DOHH2 (cell line): ENCODE data around the gene ARIH1.
"Not testable (repeated sequence)": the region's sequence is repeated elsewhere in the genome, so short reads cannot be mapped to it uniquely, and the experiment has no call there.

Source experiments
- H3F3A ChIP-seq: fragments of 200-600 bp; sonication (generic), shearing (Covaris generic); 2 replicates; pipeline ENCODE4 v1.6.0; 2016; ENCODE audit warnings: antibody characterized with exemption, mild to moderate bottlenecking; ENCODE audit not compliant: control insufficient read depth, insufficient read depth
- H3K27ac ChIP-seq: fragments of 200-600 bp; sonication (generic); 2 replicates; pipeline ENCODE4 v1.5.1; 2014; ENCODE audit warnings: low read depth, mild to moderate bottlenecking, low read length, moderate library complexity
- H3K27me3 ChIP-seq: fragments of 200-600 bp; sonication (generic); 2 replicates; pipeline ENCODE4 v1.6.1; 2014; ENCODE audit warnings: mild to moderate bottlenecking, low read length, mixed read lengths; ENCODE audit not compliant: control insufficient read depth
- H3K36me3 ChIP-seq: fragments of 200-600 bp; sonication (generic); 2 replicates; pipeline ENCODE4 v1.6.1; 2014; ENCODE audit warnings: mild to moderate bottlenecking, low read length, moderate library complexity, mixed read lengths; ENCODE audit not compliant: control insufficient read depth
- H3K4me1 ChIP-seq: fragments of 200-600 bp; sonication (generic); 2 replicates; pipeline ENCODE4 v1.6.1; 2014; ENCODE audit warnings: mild to moderate bottlenecking, low read length, mixed read lengths; ENCODE audit not compliant: control insufficient read depth
- H3K4me2 ChIP-seq: fragments of 200-600 bp; sonication (generic); 2 replicates; pipeline ENCODE4 v1.6.0; 2014; ENCODE audit warnings: mild to moderate bottlenecking, low read length, moderate library complexity
- H3K4me3 ChIP-seq: fragments of 200-600 bp; sonication (generic); 2 replicates; pipeline ENCODE4 v1.5.1; 2014; ENCODE audit warnings: mild to moderate bottlenecking, low read length, mixed read lengths
- H3K79me2 ChIP-seq: fragments of 200-600 bp; sonication (generic); 2 replicates; pipeline ENCODE4 v1.6.1; 2014; ENCODE audit warnings: mild to moderate bottlenecking, low read length, mixed read lengths; ENCODE audit not compliant: control insufficient read depth
- H3K9me2 ChIP-seq: fragments of 200-600 bp; sonication (generic); replicated peaks from 2 replicates; pipeline ENCODE4 v1.6.1; 2014; ENCODE audit warnings: mild to moderate bottlenecking, low read length, mixed read lengths; ENCODE audit not compliant: control insufficient read depth
- H3K9me3 ChIP-seq: fragments of 200-600 bp; sonication (generic); 2 replicates; pipeline ENCODE4 v1.6.1; 2014; ENCODE audit warnings: antibody characterized with exemption, low read length, mixed read lengths; ENCODE audit not compliant: control insufficient read depth, insufficient read depth
- H4K20me1 ChIP-seq: fragments of 200-600 bp; sonication (generic); 2 replicates; pipeline ENCODE4 v1.6.0; 2014; ENCODE audit warnings: low read depth, mild to moderate bottlenecking, antibody characterized with exemption, low read length, moderate library complexity; ENCODE audit not compliant: control insufficient read depth, insufficient read depth

ARIH1 gene

GRCh38 chr15:72629068-72629570 lies 155.0 kb downstream of the ARIH1 start:
- H3K27me3 ChIP-seq: not testable (repeated sequence)

GRCh38 chr15:72636519-72637282 lies 162.6 kb downstream of the ARIH1 start:
- peak overlapping the region; percentile 45 for H3K4me3 ChIP-seq
- H3F3A ChIP-seq, H4K20me1 ChIP-seq, H3K36me3 ChIP-seq, H3K27ac ChIP-seq, H3K79me2 ChIP-seq, H3K4me1 ChIP-seq, H3K9me2 ChIP-seq, H3K27me3 ChIP-seq, H3K9me3 ChIP-seq: not testable (repeated sequence)
- H3K4me2 ChIP-seq: peak overlapping the region; percentile 36; the same call in 1 of the 2 replicates

More at GRCh38 chr15:72629068-72629570, 155.0 kb downstream of the ARIH1 start:
- H3K27ac ChIP-seq, H3K4me2 ChIP-seq, H3K36me3 ChIP-seq, H3F3A ChIP-seq, H3K9me2 ChIP-seq, H3K4me1 ChIP-seq, H4K20me1 ChIP-seq, H3K4me3 ChIP-seq, H3K9me3 ChIP-seq, H3K79me2 ChIP-seq: not testable (repeated sequence)

GRCh38 chr15:72639759-72640483 lies 165.8 kb downstream of the ARIH1 start:
- not testable (repeated sequence) for H3K4me3 ChIP-seq, H3K27me3 ChIP-seq, H3K79me2 ChIP-seq, H3F3A ChIP-seq, H3K36me3 ChIP-seq, H3K9me2 ChIP-seq, H3K4me2 ChIP-seq, H3K4me1 ChIP-seq, H3K27ac ChIP-seq, H4K20me1 ChIP-seq, H3K9me3 ChIP-seq

GRCh38 chr15:72642271-72642670 lies 168.1 kb downstream of the ARIH1 start:
- not testable (repeated sequence) for H4K20me1 ChIP-seq, H3K4me1 ChIP-seq, H3K27ac ChIP-seq, H3K36me3 ChIP-seq, H3K4me3 ChIP-seq, H3F3A ChIP-seq, H3K27me3 ChIP-seq, H3K9me2 ChIP-seq, H3K4me2 ChIP-seq, H3K79me2 ChIP-seq, H3K9me3 ChIP-seq

- not testable (repeated sequence) for H3K79me2 ChIP-seq, H3K9me2 ChIP-seq, H3K4me1 ChIP-seq, H3K27ac ChIP-seq, H3K27me3 ChIP-seq, H4K20me1 ChIP-seq, H3K9me3 ChIP-seq, H3K4me2 ChIP-seq, H3F3A ChIP-seq, H3K4me3 ChIP-seq, H3K36me3 ChIP-seq
Measured at GRCh38 chr15:72648631-72649253, 174.6 kb downstream of the ARIH1 start.
